NCI-H526 treated with DMSO at 0.1 percent for 48 hours (cell line): ENCODE results near the gene TBX2.

ENCODE experiments used
- DNase-seq: peaks from one replicate; lab custom pipeline; 2025; lab: John Stamatoyannopoulos, UW

TBX2 gene

GRCh38 chr17:61402073-61402541 lies 2.5 kb downstream of the TBX2 start:
- no peak for DNase-seq

- DNase-seq = peak; percentile 58
Observed at GRCh38 chr17:61402978-61403800, 3.5 kb downstream of the TBX2 start.

GRCh38 chr17:61403801-61404662 lies 4.4 kb downstream of the TBX2 start:
- no peak for DNase-seq

GRCh38 chr17:61404663-61404912 lies 4.9 kb downstream of the TBX2 start:
- no peak for DNase-seq

- no peak for DNase-seq
Observed at GRCh38 chr17:61404913-61405685, 5.5 kb downstream of the TBX2 start.

GRCh38 chr17:61405686-61406536 lies 6.3 kb downstream of the TBX2 start:
- DNase-seq = no peak

GRCh38 chr17:61406537-61406845 lies 6.8 kb downstream of the TBX2 start:
- no peak for DNase-seq

- DNase-seq = no peak
Observed at GRCh38 chr17:61406971-61407911, 7.6 kb downstream of the TBX2 start.

- no peak for DNase-seq
Observed at GRCh38 chr17:61408151-61409041, 8.8 kb downstream of the TBX2 start.

GRCh38 chr17:61409301-61410112 lies 9.9 kb downstream of the TBX2 start:
- DNase-seq = peak; percentile 39

- DNase-seq = peak; percentile 53
Observed at GRCh38 chr17:61410141-61411010, 10.7 kb downstream of the TBX2 start.

- no peak for DNase-seq
Observed at GRCh38 chr17:61411011-61411260, 11.3 kb downstream of the TBX2 start.

GRCh38 chr17:61411261-61412142 lies 11.9 kb downstream of the TBX2 start:
- peak; percentile 54 for DNase-seq

GRCh38 chr17:61412143-61412859 lies 12.7 kb downstream of the TBX2 start:
- DNase-seq = peak; percentile 70

GRCh38 chr17:61412860-61413660 lies 13.4 kb downstream of the TBX2 start:
- DNase-seq = no peak
